ENCODE data around the gene VAC14.

The VAC14 gene

GRCh38 chr16:70725024-70725911 is 75.7 kb downstream of the VAC14 start:
- H3K36me3 ChIP-seq (ENCODE audit: insufficient read depth, low read length) = peaks cover 7% of the 10 kb centered on the region; the same call in 1 of the 2 replicates

GRCh38 chr16:70724146-70725023 is 76.6 kb downstream of the VAC14 start:
- Histone ChIP-seq H3K27me3 (ENCODE audit: insufficient read depth, low read length) (no peaks in the 10 kb centered on the region), H3F3A (ENCODE audit: insufficient read depth, low read length) (no peaks in the 10 kb centered on the region), H2AFZ (ENCODE audit: low read length) (no peak overlapping the region), H3K9me2 (ENCODE audit: low read depth, low read length) (no peaks in the 10 kb centered on the region), H3K9me3 (ENCODE audit: low read length) (no peaks in the 10 kb centered on the region), H3K9ac (ENCODE audit: low read length) (no peak overlapping the region), H3K79me2 (ENCODE audit: insufficient read depth, low read length) (no peaks in the 10 kb centered on the region), H3K4me2 (ENCODE audit: low read length) (no peak overlapping the region), H3K4me1 (ENCODE audit: insufficient read depth, low read length, severe bottlenecking) (no peaks in the 10 kb centered on the region), H4K20me1 (ENCODE audit: insufficient read depth, low read length) (no peaks in the 10 kb centered on the region), H3K27ac (ENCODE audit: low read depth, low read length, poor library complexity, severe bottlenecking) (no peak overlapping the region), H3K36me3 (ENCODE audit: insufficient read depth, low read length) (peaks cover 15% of the 10 kb centered on the region; the same call in 1 of the 2 replicates), H3K4me3 (ENCODE audit: low read depth, low read length, poor library complexity, severe bottlenecking) (no peak overlapping the region)
- TF ChIP-seq CTCF (IDR thresholded peaks at IDR 0.05; ENCODE audit: low read length) (no peak), EZH2 (IDR thresholded peaks at IDR 0.05; ENCODE audit: borderline replicate concordance, low read length) (no peak)

More at GRCh38 chr16:70725024-70725911, 75.7 kb downstream of the VAC14 start:
- no peaks in the 10 kb centered on the region for H4K20me1 ChIP-seq (ENCODE audit: insufficient read depth, low read length)
- H3K27me3 ChIP-seq (ENCODE audit: insufficient read depth, low read length) = no peaks in the 10 kb centered on the region
- no peaks in the 10 kb centered on the region for H3K9me2 ChIP-seq (ENCODE audit: low read depth, low read length)
- no peak overlapping the region for H3K4me3 ChIP-seq (ENCODE audit: low read depth, low read length, poor library complexity, severe bottlenecking)
- no peak overlapping the region for H3K9ac ChIP-seq (ENCODE audit: low read length)
- no peak overlapping the region for H3K27ac ChIP-seq (ENCODE audit: low read depth, low read length, poor library complexity, severe bottlenecking)
- H3F3A ChIP-seq (ENCODE audit: insufficient read depth, low read length) = no peaks in the 10 kb centered on the region
- no peaks in the 10 kb centered on the region for H3K79me2 ChIP-seq (ENCODE audit: insufficient read depth, low read length)
- H3K9me3 ChIP-seq (ENCODE audit: low read length) = no peaks in the 10 kb centered on the region
- H3K4me1 ChIP-seq (ENCODE audit: insufficient read depth, low read length, severe bottlenecking) = no peaks in the 10 kb centered on the region
- no peak overlapping the region for H2AFZ ChIP-seq (ENCODE audit: low read length)
- TF ChIP-seq EZH2 (IDR thresholded peaks at IDR 0.05; ENCODE audit: borderline replicate concordance, low read length) (no peak), CTCF (IDR thresholded peaks at IDR 0.05; ENCODE audit: low read length) (no peak)
- H3K4me2 ChIP-seq (ENCODE audit: low read length) = no peak overlapping the region

DNA sequence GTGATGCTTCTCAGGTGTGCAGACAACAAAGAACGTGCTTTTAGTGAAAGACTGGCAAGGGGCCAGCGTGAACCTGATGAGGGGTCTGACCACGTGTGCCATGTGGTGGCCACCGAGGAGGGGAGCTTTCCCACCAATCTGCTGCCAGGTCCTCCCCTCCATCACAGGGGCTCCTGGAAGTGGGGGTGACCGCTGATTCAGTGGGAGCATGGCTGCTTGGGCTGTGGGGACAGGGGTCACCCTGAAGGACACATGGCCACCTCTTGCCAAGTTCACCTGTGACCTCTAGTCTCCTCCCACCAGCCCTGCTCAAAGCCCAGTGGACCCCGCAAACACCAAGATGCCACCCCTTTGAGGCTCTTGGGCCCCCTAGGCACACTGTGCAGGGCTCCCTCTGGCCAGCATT is 77.2 kb downstream of the VAC14 start:
- H3F3A ChIP-seq (ENCODE audit: insufficient read depth, low read length) = no peaks in the 10 kb centered on the region
- peaks cover 16% of the 10 kb centered on the region; the same call in 1 of the 2 replicates for H3K36me3 ChIP-seq (ENCODE audit: insufficient read depth, low read length)
- H3K9ac ChIP-seq (ENCODE audit: low read length) = no peak overlapping the region
- H4K20me1 ChIP-seq (ENCODE audit: insufficient read depth, low read length) = no peaks in the 10 kb centered on the region
- H2AFZ ChIP-seq (ENCODE audit: low read length) = no peak overlapping the region
- no peak overlapping the region for H3K4me2 ChIP-seq (ENCODE audit: low read length)
- no peak overlapping the region for H3K27ac ChIP-seq (ENCODE audit: low read depth, low read length, poor library complexity, severe bottlenecking)
- H3K9me2 ChIP-seq (ENCODE audit: low read depth, low read length) = no peaks in the 10 kb centered on the region
- no peak overlapping the region for H3K4me3 ChIP-seq (ENCODE audit: low read depth, low read length, poor library complexity, severe bottlenecking)
- no peak for TF ChIP-seq EZH2 (IDR thresholded peaks at IDR 0.05; ENCODE audit: borderline replicate concordance, low read length)
- no peak for TF ChIP-seq CTCF (IDR thresholded peaks at IDR 0.05; ENCODE audit: low read length)
- no peaks in the 10 kb centered on the region for H3K9me3 ChIP-seq (ENCODE audit: low read length)
- no peaks in the 10 kb centered on the region for H3K4me1 ChIP-seq (ENCODE audit: insufficient read depth, low read length, severe bottlenecking)
- H3K79me2 ChIP-seq (ENCODE audit: insufficient read depth, low read length) = no peaks in the 10 kb centered on the region
- no peaks in the 10 kb centered on the region for H3K27me3 ChIP-seq (ENCODE audit: insufficient read depth, low read length)

Data from OCI-LY1 (cell line).